ENCODE results near the gene LPXN.

DNA sequence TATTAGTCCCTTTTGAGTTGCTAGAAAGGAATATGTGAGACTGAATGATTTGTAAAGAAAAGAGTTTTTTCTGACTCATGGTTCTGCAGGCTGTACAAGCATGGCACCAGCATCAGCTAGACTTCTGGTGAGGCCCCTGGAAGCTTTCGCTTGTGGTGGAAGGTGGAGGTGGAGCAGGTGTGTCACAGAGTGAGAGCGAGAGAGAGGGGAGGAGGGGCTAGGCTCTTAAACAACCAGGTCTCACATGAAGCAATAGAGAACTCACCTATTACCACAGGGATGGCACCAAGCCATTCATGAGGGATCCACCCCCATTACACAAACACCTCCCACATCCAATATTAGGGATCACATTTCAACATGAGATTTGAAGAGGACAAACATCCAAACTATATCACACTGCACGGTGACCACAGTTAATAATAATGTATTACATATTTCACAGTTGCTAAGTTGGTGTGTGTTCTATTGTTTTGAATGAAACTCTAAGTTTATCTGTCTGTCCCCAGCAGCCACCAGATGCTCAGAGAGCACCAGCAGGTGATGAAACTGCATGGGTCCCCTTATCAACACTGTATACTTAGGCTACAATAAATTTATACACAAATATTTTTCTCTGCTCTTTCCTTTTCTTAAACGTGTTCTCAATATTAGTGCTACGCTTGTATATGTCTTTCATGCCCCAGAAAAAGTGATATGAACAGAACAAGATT is 17.3 kb upstream of the LPXN start:
- TF ChIP-seq EP300 (IDR thresholded peaks at IDR 0.05): no peak
- TF ChIP-seq, protein P1, sequence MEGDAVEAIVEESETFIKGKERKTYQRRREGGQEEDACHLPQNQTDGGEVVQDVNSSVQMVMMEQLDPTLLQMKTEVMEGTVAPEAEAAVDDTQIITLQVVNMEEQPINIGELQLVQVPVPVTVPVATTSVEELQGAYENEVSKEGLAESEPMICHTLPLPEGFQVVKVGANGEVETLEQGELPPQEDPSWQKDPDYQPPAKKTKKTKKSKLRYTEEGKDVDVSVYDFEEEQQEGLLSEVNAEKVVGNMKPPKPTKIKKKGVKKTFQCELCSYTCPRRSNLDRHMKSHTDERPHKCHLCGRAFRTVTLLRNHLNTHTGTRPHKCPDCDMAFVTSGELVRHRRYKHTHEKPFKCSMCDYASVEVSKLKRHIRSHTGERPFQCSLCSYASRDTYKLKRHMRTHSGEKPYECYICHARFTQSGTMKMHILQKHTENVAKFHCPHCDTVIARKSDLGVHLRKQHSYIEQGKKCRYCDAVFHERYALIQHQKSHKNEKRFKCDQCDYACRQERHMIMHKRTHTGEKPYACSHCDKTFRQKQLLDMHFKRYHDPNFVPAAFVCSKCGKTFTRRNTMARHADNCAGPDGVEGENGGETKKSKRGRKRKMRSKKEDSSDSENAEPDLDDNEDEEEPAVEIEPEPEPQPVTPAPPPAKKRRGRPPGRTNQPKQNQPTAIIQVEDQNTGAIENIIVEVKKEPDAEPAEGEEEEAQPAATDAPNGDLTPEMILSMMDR (IDR thresholded peaks at IDR 0.05): no peak
- no peak for TF ChIP-seq HDAC2 (IDR thresholded peaks at IDR 0.05)
- TF ChIP-seq POLR2A (IDR thresholded peaks at IDR 0.05; ENCODE audit: low read length): no peak
- TF ChIP-seq JUN (IDR thresholded peaks at IDR 0.05): no peak
- TF ChIP-seq EHMT2 (IDR thresholded peaks at IDR 0.05; ENCODE audit: low read depth): no peak
- no peak for TF ChIP-seq BHLHE40 (IDR thresholded peaks at IDR 0.05; ENCODE audit: low read depth, low read length)
- TF ChIP-seq CHD2 (IDR thresholded peaks at IDR 0.05; ENCODE audit: low read length, partially characterized antibody): no peak
- no peak for TF ChIP-seq ESRRA (IDR thresholded peaks at IDR 0.05; ENCODE audit: borderline replicate concordance, low read length)
- no peak for TF ChIP-seq HOXA7 (CRISPR knock-in tag; IDR thresholded peaks at IDR 0.05)

All from A549 (cell line).